Measurements from ENCODE around the gene IL23A.

- TF ChIP-seq POLR2A (IDR thresholded peaks at IDR 0.05; ENCODE audit: low read depth, low read length) (no peak), POLR2AphosphoS5 (IDR thresholded peaks at IDR 0.05; ENCODE audit: low read depth, low read length) (no peak), TAF1 (IDR thresholded peaks at IDR 0.05; ENCODE audit: borderline replicate concordance, low read depth, low read length) (no peak)
These were observed 44.9 kb upstream of the IL23A start for GRCh38 chr12:56293795-56294194.
